NCI-H2107 (cell line): ENCODE measurements around the gene TTLL3.
"Not testable (repeated sequence)": the region's sequence is repeated elsewhere in the genome, so short reads cannot be mapped to it uniquely, and the experiment has no call there.

Source experiments
- DNase-seq: peaks from one replicate; lab custom pipeline; 2025; lab: John Stamatoyannopoulos, UW

Gene TTLL3

DNA sequence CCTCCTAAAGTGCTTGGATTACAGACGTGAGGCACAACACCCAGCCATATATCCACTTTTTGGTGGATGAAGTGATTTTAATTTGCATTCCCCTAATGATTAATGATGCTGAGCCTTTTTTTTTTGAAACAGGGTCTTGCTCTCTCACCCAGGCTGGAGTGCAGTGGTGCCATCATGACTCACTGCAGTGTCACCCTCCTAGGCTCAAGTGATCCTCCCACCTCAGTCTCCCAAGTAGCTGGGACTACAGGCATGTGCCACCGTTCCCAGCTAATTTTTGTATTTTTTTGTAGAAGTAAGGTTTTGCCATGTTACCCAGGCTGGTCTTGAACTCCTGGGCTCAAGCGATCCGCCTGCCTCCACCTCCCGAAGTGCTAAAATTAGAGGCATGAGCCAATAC is 62.0 kb downstream of the TTLL3 start:
- not testable (repeated sequence) for DNase-seq

DNA sequence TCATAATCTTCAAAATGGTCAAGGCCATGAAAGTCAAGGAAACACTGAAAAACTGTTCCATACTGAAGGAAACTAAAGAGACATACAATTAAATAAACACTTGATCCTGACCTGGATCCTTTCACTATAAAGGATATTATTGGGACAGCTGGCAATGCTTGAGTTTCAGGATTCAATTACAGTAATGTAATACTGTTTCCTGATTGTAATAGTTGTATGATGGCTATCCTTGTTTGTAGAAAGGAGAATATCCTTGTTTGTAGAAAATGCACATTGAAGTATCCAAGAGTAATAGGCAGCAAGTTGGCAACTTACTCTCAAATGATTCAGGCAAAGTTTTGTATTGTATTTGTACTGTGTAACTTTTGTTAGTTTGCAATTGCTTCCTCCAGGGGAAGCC is 65.4 kb downstream of the TTLL3 start:
- no peak for DNase-seq

DNA sequence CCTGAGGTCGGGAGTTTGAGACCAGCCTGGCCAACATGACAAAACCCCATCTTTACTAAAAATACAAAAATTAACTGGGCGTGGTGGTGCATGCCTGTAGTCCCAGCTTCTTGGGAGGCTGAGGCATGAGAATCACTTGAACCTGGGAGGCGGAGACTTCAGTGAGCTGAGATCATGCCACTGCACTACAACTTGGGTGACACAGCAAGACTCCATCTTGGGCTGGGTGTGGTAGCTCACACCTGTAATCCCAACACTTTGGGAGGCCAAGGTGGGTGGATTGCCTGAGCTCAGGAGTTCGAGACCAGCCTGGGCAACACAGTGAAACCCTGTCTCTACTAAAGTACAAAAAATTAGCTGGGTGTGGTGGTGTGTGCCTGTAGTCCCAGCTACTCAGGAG is 66.2 kb downstream of the TTLL3 start:
- DNase-seq, result not testable (repeated sequence)

DNA sequence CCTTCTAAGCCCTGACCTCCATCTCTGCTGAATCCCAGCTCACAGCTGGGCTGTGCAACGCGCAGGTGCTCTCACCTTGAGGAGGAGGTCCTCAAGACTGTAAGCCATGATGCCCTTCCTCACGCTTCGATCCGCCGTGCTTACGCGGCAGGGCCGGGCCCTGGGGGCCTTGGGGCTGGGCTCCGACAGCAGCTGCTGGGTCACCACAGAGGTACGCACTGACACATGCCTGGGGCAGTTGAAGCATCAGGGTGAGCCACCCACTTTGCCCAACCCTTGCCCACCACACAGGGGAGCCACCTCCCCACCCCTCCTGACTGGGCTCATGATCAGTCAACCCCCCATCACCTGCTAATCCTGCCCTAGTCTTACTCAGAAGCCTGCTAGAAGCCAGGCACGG is 66.9 kb downstream of the TTLL3 start:
- no peak for DNase-seq

DNA sequence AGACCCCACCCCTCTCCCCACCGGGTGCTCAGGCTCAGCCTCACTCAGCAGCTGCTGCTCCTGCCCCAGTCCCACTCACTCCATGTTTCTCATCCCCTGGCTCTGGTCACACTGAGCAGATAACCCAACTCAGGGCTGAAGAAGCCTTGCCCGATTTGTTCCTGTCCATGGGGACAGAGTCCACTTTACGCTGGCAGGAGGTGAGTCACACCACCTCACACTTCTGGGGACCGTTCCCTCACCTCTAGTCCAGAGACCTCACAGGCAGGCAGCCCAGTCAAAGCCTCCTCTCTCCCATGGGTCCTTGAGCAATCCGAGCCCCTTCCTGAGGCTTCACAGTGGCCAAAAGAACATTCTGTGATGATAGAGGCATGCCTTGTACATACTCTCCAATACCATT is 68.6 kb downstream of the TTLL3 start:
- DNase-seq, result no peak

DNA sequence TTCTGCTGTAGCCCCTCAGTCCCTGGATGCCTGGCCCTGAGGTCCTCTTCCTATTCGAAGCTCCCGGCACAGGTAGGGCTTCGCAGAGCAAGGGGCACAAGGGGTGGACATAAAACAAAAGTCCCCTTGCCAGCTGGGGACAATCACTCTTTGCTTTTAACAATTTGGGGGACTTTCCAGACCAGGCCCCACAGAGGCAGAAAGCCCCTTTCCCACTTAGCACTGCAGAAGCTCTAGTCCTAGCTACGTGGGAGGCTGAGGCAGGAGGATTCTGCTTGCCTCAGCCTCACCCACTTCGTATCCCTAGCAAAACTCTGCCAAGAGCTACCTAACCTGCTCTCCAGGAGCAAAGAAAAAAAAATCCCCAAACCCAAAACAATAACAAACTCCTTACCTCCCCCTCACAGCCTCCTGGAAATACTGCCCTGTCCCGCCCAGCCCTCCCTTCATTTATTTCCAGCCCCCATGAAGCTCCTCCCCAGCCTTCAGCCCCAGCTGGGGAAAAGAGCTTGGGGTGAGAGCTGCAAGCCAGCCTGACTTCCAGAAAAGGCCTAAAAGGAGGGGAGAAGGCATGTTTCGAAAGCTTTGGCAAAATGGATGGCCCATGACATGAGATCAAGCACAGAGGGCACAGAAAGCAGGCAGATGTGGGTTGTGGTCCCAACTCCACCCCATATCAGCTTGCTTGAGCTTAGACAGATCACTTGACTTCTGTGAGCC is 69.9 kb downstream of the TTLL3 start, which contains the start of gene CIDEC:
Gene CIDEC (minus strand): TSS at position 424 of the 720 bp plus-strand sequence. CDS start 1,767 bp downstream, outside the sequence.
- no peak for DNase-seq

DNA sequence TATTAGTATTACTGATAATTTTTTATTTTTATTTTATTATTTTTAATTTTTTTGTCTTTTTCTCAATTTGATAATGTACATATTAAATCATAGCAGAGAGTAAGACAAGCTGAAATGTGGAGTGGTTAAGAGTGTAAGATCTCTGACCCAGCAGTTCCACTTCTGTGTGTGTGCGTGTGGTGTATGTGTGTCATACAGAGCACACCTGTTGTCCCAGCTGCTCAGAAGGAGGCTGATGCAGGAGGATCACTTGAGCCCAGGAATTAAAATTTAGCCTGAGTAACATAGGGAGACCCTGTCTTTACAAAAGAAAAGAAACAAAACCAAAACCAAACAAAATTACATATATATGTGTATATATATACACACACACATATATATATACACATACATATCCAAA is 71.4 kb downstream of the TTLL3 start:
- no peak for DNase-seq

DNA sequence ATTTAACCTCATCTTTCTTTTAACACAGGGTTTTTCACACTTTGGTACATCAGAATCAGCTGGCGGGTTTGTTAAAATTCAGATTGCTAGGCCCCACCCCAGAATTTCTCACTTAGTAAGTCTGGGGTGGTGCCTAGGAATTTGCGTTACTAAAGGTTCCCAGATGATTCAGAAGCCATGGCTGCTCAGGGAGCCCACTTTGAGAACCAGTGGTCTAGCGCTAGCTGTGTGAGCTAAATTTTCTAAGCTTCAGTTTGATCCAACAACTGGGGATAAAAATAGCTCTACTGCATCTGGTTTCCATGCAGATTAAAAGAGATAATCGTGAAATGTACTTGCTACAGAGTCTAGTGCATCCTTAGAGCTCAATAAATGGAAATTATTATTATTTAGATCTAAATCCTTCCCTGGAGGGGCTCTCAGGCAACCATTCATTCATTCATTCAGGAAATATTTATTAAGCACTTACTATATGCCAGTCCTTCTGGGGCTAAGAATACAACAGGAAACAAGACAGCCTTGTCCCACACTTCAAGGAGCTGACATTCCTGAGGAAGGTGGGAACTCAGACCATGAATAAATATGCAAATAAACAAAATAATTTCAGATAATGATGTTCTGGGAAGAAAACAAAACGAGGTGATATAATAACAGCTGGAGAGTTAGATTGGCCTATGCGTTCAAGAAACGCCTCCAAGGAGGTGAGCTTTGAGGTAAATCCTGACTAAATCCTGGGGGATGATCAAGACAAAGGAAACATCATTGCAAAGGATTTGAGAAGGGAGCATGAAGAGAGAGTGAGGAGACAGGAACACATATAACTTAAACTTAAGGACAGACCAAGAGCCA is 73.9 kb downstream of the TTLL3 start:
- DNase-seq, result no peak

DNA sequence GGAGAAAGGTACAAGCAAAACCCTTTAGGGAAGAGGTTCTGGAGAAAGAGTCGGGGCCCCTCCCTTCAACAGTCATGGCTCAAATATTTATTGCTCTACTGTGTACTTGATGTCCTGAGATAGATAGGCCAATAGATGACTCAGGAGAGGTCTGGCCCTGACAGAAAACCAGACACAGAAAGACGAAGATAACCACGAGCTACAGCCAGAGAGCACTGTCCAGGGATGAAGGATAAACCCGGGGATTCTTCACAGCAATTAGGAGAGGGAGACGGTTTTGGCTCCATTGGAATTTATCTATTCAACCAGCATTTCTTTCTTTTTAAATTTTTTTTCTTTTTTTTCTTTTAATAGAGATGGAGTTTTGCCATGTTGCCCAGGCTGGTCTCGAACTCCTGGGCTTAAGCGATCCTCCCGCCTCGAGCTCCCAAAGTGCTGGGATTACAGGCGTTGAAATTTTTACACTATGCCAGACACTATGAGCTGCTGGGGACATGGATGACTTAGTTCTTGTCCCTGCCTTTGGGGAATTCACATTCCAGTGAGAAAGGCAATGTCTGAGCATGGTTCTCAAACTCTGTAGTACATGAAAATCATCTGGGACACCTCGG is 74.6 kb downstream of the TTLL3 start:
- no peak for DNase-seq
